ENCODE data around the gene CNTNAP2.

Gene CNTNAP2

GRCh38 chr7:147153571-147153970, 1037.0 kb downstream of the CNTNAP2 start:
- Histone ChIP-seq H3K36me3 (no peaks in the 10 kb centered on the region), H3K4me1 (no peaks in the 10 kb centered on the region), H3K9me3 (no peaks in the 10 kb centered on the region), H3K27me3 (no peaks in the 10 kb centered on the region), H3K4me3 (ENCODE audit: low read depth, low read length) (no peak overlapping the region)
- DNase-seq, result no peak
- TF ChIP-seq, protein P1, sequence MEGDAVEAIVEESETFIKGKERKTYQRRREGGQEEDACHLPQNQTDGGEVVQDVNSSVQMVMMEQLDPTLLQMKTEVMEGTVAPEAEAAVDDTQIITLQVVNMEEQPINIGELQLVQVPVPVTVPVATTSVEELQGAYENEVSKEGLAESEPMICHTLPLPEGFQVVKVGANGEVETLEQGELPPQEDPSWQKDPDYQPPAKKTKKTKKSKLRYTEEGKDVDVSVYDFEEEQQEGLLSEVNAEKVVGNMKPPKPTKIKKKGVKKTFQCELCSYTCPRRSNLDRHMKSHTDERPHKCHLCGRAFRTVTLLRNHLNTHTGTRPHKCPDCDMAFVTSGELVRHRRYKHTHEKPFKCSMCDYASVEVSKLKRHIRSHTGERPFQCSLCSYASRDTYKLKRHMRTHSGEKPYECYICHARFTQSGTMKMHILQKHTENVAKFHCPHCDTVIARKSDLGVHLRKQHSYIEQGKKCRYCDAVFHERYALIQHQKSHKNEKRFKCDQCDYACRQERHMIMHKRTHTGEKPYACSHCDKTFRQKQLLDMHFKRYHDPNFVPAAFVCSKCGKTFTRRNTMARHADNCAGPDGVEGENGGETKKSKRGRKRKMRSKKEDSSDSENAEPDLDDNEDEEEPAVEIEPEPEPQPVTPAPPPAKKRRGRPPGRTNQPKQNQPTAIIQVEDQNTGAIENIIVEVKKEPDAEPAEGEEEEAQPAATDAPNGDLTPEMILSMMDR (IDR thresholded peaks at IDR 0.05; ENCODE audit: low read depth, low read length), result no peak

- TF ChIP-seq, protein P1 (IDR thresholded peaks at IDR 0.05; ENCODE audit: low read depth, low read length), result no peak
- H3K4me1 ChIP-seq, result no peaks in the 10 kb centered on the region
- no peak overlapping the region for H3K4me3 ChIP-seq (ENCODE audit: low read depth, low read length)
- H3K9me3 ChIP-seq, result no peaks in the 10 kb centered on the region
- no peaks in the 10 kb centered on the region for H3K36me3 ChIP-seq
- H3K27me3 ChIP-seq, result no peaks in the 10 kb centered on the region
- DNase-seq, result no peak
Observed at GRCh38 chr7:147161405-147161804, 1044.8 kb downstream of the CNTNAP2 start.

GRCh38 chr7:147170341-147171012, 1053.9 kb downstream of the CNTNAP2 start:
- DNase-seq, result peak; percentile 11
- no peaks in the 10 kb centered on the region for H3K27me3 ChIP-seq
- no peaks in the 10 kb centered on the region for H3K4me1 ChIP-seq
- no peaks in the 10 kb centered on the region for H3K36me3 ChIP-seq
- no peak overlapping the region for H3K4me3 ChIP-seq (ENCODE audit: low read depth, low read length)
- H3K9me3 ChIP-seq, result no peaks in the 10 kb centered on the region
- TF ChIP-seq, protein P1 (IDR thresholded peaks at IDR 0.05; ENCODE audit: low read depth, low read length), result no peak

GRCh38 chr7:147171013-147171391, 1054.4 kb downstream of the CNTNAP2 start:
- Histone ChIP-seq H3K4me3 (ENCODE audit: low read depth, low read length) (no peak overlapping the region), H3K36me3 (no peaks in the 10 kb centered on the region), H3K27me3 (no peaks in the 10 kb centered on the region), H3K9me3 (no peaks in the 10 kb centered on the region), H3K4me1 (no peaks in the 10 kb centered on the region)
- no peak for DNase-seq
- TF ChIP-seq, protein P1 (IDR thresholded peaks at IDR 0.05; ENCODE audit: low read depth, low read length), result no peak

GRCh38 chr7:147173883-147174282, 1057.3 kb downstream of the CNTNAP2 start:
- no peak for DNase-seq
- no peaks in the 10 kb centered on the region for H3K9me3 ChIP-seq
- no peak overlapping the region for H3K4me3 ChIP-seq (ENCODE audit: low read depth, low read length)
- no peaks in the 10 kb centered on the region for H3K27me3 ChIP-seq
- TF ChIP-seq, protein P1 (IDR thresholded peaks at IDR 0.05; ENCODE audit: low read depth, low read length), result no peak
- H3K4me1 ChIP-seq, result no peaks in the 10 kb centered on the region
- no peaks in the 10 kb centered on the region for H3K36me3 ChIP-seq

DNA sequence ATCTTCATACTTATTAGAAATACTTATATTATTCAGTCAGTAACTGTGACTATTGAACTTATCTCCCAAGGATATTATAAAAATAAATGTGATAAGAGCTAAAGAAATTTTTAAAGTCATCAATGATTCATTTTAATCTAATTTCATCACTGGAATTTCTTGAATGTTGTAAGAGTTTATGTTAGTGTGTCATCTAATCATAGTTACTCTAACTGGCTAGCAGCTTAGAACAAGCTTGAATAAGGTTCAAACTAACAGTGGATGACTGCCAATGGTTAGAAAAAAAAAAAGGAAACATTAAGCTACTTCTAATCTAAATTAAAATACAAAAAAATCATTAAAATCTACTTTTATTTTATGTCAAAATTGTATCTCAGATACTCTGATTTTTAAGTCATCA, 1066.3 kb downstream of the CNTNAP2 start:
- no peak for DNase-seq
- H3K9me3 ChIP-seq, result no peaks in the 10 kb centered on the region
- TF ChIP-seq, protein P1 (IDR thresholded peaks at IDR 0.05; ENCODE audit: low read depth, low read length), result no peak

More for the DNA sequence above, 1066.3 kb downstream of the CNTNAP2 start:
- Histone ChIP-seq H3K27me3 (no peaks in the 10 kb centered on the region), H3K4me3 (ENCODE audit: low read depth, low read length) (no peak overlapping the region), H3K4me1 (no peaks in the 10 kb centered on the region), H3K36me3 (no peaks in the 10 kb centered on the region)
